KMS-11 (cell line): ENCODE measurements around the gene HOXD4.

ENCODE experiments used
- H2AFZ ChIP-seq: fragments of 200-600 bp; sonication (generic); 2 replicates; pipeline ENCODE4 v1.6.1; 2016; ENCODE audit warnings: antibody characterized with exemption, mixed run types, low read depth
- H3K27ac ChIP-seq: fragments of 200-600 bp; sonication (generic); 2 replicates; pipeline ENCODE4 v1.6.1; 2016; ENCODE audit warnings: mild to moderate bottlenecking, mixed run types
- H3K27me3 ChIP-seq: fragments of 200-600 bp; sonication (generic); 2 replicates; pipeline ENCODE4 v1.6.1; 2017; ENCODE audit warnings: mild to moderate bottlenecking, low read depth, mixed run types, moderate library complexity; ENCODE audit not compliant: insufficient read depth
- H3K36me3 ChIP-seq: fragments of 200-600 bp; sonication (generic); 2 replicates; pipeline ENCODE4 v1.6.1; 2017; ENCODE audit warnings: mild to moderate bottlenecking, mixed run types; ENCODE audit not compliant: insufficient read depth
- H3K4me1 ChIP-seq: fragments of 200-600 bp; sonication (generic); 2 replicates; pipeline ENCODE4 v1.6.1; 2016; ENCODE audit warnings: mild to moderate bottlenecking, low read depth, mixed run types; ENCODE audit not compliant: poor library complexity, severe bottlenecking
- H3K4me2 ChIP-seq: fragments of 200-600 bp; sonication (generic); 2 replicates; pipeline ENCODE4 v1.7.0; 2016; ENCODE audit warnings: mild to moderate bottlenecking, mixed run types
- H3K4me3 ChIP-seq: fragments of 200-600 bp; sonication (generic); IDR thresholded peaks from 2 replicates; pipeline ENCODE4 v1.6.1; 2017; ENCODE audit warnings: low read depth, low read length, mixed read lengths; ENCODE audit not compliant: insufficient read depth
- H3K79me2 ChIP-seq: fragments of 200-600 bp; sonication (generic); 2 replicates; pipeline ENCODE4 v1.6.1; 2016; ENCODE audit warnings: low read depth, mixed run types; ENCODE audit not compliant: insufficient read depth
- H3K9ac ChIP-seq: fragments of 200-600 bp; sonication (generic); 2 replicates; pipeline ENCODE4 v1.6.1; 2016; ENCODE audit warnings: mild to moderate bottlenecking, mixed run types
- H4K20me1 ChIP-seq: fragments of 200-600 bp; sonication (generic); 2 replicates; pipeline ENCODE4 v1.6.1; 2016; ENCODE audit warnings: mild to moderate bottlenecking, mixed run types; ENCODE audit not compliant: insufficient read depth
- TF ChIP-seq, protein P1 (sequence below): fragments of 200-600 bp; sonication (generic); conservative IDR thresholded peaks from 2 replicates; pipeline ENCODE4 v1.6.1; 2017; ENCODE audit warnings: low read depth, mild to moderate bottlenecking, antibody characterized with exemption, low read length, moderate library complexity, mixed read lengths

The HOXD4 gene

DNA sequence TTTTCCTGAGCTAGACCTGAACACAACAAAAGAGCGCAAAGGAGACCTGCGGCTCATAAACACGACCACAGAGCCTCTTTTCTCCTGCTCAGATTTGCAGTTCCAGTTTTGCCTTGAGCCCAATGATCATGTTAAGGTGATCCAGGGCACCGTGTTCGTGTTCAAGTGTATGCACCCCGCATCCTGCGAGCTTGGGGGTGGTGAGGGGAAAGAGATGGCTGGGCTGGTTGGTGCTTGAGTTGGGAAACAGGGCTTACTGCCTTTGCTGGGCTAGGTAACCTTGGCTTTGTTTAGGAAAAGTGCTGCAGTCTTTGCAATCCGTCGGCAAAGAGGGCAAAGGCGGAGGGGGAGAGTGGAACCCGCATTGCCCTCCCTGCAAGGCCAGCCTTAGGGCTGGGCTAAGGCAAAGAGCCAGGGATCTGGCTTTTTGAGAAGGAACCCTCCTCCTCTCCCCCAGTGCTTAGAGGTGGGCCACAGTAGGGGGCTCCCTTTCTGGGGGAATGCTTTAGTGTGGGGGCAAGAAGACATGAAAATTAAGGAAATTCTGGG is 33.5 kb upstream of the HOXD4 start:
- Histone ChIP-seq H3K4me2 (no peak overlapping the region), H3K36me3 (no peaks in the 10 kb centered on the region), H2AFZ (peak overlapping the region; percentile 31; the same call in 1 of the 2 replicates), H3K27me3 (no peaks in the 10 kb centered on the region), H4K20me1 (no peaks in the 10 kb centered on the region), H3K27ac (no peak overlapping the region), H3K9ac (no peak overlapping the region), H3K79me2 (no peaks in the 10 kb centered on the region), H3K4me1 (no peaks in the 10 kb centered on the region), H3K4me3 (no peak overlapping the region)
- TF ChIP-seq, protein P1, sequence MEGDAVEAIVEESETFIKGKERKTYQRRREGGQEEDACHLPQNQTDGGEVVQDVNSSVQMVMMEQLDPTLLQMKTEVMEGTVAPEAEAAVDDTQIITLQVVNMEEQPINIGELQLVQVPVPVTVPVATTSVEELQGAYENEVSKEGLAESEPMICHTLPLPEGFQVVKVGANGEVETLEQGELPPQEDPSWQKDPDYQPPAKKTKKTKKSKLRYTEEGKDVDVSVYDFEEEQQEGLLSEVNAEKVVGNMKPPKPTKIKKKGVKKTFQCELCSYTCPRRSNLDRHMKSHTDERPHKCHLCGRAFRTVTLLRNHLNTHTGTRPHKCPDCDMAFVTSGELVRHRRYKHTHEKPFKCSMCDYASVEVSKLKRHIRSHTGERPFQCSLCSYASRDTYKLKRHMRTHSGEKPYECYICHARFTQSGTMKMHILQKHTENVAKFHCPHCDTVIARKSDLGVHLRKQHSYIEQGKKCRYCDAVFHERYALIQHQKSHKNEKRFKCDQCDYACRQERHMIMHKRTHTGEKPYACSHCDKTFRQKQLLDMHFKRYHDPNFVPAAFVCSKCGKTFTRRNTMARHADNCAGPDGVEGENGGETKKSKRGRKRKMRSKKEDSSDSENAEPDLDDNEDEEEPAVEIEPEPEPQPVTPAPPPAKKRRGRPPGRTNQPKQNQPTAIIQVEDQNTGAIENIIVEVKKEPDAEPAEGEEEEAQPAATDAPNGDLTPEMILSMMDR, result no peak

DNA sequence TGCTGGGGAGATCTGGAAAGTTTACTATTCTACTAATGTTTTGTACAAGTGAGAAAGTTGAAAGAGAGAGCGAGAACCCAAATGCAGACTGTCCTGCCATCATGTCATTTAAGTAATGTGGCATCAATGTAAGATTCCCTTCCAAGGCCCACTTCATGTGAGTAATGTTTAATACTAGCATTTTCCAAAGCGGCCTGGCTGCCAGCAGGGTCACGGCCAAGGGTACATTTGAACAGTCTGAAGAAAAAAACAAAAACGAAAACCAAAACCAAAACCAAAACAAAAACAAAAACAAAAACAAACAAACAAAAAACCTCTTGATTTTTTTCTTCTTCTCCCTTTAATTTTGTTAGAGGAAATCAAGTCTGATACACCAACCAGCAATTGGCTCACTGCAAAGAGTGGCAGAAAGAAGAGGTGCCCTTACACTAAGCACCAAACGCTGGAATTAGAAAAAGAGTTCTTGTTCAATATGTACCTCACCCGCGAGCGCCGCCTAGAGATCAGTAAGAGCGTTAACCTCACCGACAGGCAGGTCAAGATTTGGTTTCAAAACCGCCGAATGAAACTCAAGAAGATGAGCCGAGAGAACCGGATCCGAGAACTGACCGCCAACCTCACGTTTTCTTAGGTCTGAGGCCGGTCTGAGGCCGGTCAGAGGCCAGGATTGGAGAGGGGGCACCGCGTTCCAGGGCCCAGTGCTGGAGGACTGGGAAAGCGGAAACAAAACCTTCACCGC is 32.6 kb upstream of the HOXD4 start:
- H2AFZ ChIP-seq, result peak overlapping the region; percentile 31
- H3K36me3 ChIP-seq, result no peaks in the 10 kb centered on the region
- no peaks in the 10 kb centered on the region for H3K79me2 ChIP-seq
- TF ChIP-seq, protein P1, result peak; percentile 62
- H3K27me3 ChIP-seq, result no peaks in the 10 kb centered on the region
- no peak overlapping the region for H3K9ac ChIP-seq
- no peaks in the 10 kb centered on the region for H4K20me1 ChIP-seq
- H3K4me1 ChIP-seq, result no peaks in the 10 kb centered on the region
- H3K4me3 ChIP-seq, result no peak overlapping the region
- H3K27ac ChIP-seq, result no peak overlapping the region
- H3K4me2 ChIP-seq, result peak overlapping the region; percentile 36; the same call in 1 of the 2 replicates

DNA sequence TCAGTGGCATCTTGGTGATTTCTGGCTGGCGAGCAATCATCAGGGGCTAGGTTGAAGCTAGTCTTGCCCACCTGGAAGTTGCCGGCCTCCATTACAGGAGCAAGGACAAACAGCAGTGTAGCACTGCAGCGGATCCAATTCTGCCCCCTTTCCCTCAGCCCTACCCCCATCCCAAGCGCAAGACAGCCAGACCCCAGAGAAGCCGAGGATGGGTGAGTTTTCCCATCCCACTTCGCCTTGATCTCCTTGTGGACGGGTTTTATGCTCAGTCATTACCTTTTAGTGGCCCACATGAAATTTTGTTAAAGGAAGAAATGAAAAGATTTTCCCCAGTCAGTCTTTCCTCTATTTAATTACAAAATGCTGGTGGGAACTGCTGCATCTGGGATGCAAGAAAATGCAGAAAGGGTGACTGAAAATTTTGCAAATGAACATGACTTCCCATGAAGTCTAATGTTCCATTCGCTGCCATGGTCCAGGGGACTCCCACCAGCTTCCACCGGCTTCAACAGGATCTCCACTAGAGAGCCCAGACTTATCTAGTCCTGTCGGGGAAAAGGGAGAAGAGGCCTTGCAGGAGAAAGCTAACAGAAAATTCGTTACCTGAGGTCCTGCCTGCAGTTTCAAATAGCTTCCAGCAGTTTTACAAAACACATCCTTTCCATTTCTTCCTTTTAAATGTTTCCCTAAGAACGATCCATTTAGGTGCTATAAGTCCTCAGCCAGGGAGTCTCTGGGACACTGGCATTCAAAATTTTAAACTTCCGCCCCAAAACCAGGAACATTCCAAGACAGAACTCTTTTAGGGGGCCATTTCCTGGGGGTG is 30.8 kb upstream of the HOXD4 start:
- Histone ChIP-seq H3K4me2 (no peak overlapping the region), H3K27ac (no peak overlapping the region), H2AFZ (no peak overlapping the region), H3K36me3 (no peaks in the 10 kb centered on the region), H3K4me3 (no peak overlapping the region), H3K9ac (no peak overlapping the region), H4K20me1 (no peaks in the 10 kb centered on the region), H3K4me1 (no peaks in the 10 kb centered on the region), H3K27me3 (no peaks in the 10 kb centered on the region), H3K79me2 (no peaks in the 10 kb centered on the region)
- TF ChIP-seq, protein P1, result no peak

DNA sequence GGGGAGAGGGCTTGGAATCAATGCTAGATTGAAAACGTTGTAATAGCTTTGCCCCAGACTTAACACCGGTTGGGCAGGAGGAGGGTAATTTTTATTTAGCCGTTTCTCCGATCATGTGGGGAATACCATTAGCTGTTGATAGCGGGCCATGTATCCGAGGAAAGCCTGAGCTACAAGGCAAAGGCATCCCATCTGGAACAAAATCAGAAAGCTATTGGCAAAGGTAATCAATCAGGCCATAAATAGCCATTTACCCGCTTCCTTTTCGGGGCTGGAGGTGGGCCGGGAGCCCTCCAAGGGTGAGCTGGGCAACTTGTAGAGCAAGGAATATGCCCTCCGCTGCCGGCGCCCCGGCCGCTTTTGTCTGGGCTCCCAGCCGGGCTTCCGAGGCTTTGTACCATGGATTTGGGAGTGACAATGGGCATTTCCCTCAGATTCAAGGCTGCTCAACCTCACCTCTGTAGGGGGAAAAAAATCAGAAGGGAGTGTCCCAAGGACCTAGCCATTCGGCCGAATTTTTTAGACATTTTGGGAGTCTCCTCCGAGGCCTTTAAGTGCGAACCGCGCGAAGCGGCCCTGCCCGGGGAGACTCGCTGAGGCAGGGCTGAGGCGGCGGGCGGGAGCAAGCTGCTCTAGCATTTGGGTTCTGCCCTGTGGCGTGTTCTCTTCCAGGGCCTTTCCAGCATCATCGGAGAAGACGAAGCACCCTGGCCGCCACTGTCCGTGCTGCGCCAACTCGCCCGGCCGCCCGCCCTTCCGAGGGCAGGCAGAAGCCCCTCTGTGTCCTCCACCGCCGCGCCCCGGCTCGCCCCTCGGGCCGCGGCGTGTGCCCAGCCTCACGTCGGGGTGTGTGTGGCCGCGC is 29.9 kb upstream of the HOXD4 start:
- Histone ChIP-seq H3K4me2 (no peak overlapping the region), H3K27me3 (no peaks in the 10 kb centered on the region), H3K36me3 (no peaks in the 10 kb centered on the region)

More for the DNA sequence above, 29.9 kb upstream of the HOXD4 start:
- Histone ChIP-seq H3K79me2 (no peaks in the 10 kb centered on the region), H3K4me1 (no peaks in the 10 kb centered on the region), H3K27ac (no peak overlapping the region), H3K4me3 (no peak overlapping the region), H4K20me1 (no peaks in the 10 kb centered on the region), H3K9ac (no peak overlapping the region), H2AFZ (no peak overlapping the region)
- TF ChIP-seq, protein P1, result no peak
